Activated CD8-positive, alpha-beta memory T cell treated with anti-CD3 and anti-CD28 coated beads, Interleukin-2, amount 50 U/mL, for 1 hour (primary cell): ENCODE results near the gene CDH3.

Experiments used
- DNase-seq: peaks from one replicate; pipeline ENCODE4 v3.0.0-alpha.2; 2020; ENCODE audit errors: extremely low read depth

The CDH3 gene

GRCh38 chr16:68651136-68651535, 6.0 kb downstream of the CDH3 start:
- no peak for DNase-seq

GRCh38 chr16:68652659-68653058, 7.5 kb downstream of the CDH3 start:
- no peak for DNase-seq

DNA sequence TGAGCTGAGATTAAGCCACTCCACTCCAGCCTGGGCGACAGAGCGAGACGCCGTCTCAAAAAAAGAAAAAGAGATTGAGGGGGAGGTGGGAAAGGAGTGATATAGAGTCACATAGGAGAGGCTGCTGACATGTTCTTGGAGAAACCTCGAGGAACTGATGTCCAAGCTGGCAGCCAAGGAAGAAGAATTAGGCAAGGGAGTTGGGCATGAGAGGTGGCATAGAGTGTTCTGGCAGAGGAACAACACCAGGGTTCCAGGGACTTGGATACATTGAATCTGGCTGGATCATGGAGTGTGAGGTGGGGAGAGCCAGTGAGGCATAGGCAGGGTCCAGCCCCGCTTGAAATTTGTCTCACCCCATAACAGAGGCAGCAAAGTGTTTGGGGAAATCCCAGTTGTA, 10.7 kb downstream of the CDH3 start:
- no peak for DNase-seq

GRCh38 chr16:68656751-68657150, 11.6 kb downstream of the CDH3 start:
- no peak for DNase-seq

DNA sequence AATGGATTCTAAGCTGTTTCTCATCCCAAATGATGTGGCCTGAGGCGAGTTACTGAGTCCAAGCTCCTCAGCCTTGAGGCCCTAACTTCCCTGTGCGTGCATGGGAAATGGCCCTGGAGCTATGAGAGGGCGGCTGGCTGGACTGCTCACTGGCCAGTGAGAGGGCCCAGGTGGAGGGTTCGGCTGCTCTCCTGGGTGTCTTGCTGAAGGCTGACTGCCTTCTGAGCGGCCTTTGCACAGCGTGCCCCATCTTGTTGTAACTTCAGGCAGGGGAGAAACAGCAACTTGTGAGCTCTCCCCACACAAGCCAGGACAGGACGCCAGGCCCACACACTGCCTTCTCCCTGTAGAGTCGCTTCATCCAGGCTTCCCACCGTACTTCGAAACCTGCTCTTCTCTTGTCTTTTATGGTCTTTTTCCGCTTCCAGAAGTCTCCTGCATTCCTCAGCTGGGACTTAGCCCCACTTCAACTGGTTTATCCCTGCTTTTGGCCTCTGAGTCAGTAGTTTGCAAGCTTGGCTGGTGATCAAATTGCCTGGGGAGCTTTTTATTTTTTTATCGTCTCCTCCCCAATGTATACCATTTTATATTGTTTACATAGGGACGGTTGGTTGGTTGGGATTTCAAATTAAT, 13.3 kb downstream of the CDH3 start:
- DNase-seq: no peak

GRCh38 chr16:68658974-68659360, 13.9 kb downstream of the CDH3 start:
- DNase-seq: no peak

- DNase-seq: no peak
Observed at GRCh38 chr16:68659412-68660358, 14.6 kb downstream of the CDH3 start.

DNA sequence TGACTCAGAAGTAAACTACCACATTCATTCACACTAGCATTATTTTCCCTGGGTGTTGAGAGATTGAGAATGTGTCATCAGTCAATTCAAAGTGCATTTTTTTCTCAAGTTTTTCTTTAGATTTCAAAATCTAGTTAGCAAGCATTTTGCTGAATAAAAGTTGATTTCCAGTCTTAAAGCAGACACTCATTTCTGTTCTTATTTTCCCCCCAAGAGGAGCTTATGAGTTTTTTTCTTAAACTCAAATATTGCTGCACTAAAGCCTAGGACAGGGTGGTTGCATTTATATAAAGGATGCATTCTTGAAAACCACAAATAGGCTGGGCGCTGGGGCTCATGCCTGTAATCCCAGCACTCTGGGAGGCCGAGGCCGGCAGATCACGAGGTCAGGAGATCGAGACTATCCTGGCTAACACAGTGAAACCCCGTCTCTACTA, 15.3 kb downstream of the CDH3 start:
- no peak for DNase-seq

DNA sequence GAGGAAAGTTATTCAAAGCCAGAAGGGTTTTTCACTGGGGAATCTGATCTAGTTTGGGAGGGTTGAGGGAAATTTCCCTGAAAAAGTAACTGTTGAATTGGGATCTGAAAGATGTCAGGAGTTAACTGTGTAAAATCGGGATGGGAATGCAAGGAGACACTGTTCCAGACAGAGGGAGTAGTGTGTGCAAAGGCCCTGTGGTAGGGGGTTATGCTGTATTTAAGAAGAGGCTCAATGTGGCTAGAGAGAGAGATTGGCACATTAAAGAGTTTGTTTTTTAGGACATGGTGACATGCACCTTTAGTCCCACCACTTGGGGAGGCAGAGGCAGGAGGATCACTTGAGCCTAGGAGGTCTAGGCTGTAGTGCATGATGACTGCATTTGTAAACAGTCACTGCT, 16.9 kb downstream of the CDH3 start:
- DNase-seq: no peak

DNA sequence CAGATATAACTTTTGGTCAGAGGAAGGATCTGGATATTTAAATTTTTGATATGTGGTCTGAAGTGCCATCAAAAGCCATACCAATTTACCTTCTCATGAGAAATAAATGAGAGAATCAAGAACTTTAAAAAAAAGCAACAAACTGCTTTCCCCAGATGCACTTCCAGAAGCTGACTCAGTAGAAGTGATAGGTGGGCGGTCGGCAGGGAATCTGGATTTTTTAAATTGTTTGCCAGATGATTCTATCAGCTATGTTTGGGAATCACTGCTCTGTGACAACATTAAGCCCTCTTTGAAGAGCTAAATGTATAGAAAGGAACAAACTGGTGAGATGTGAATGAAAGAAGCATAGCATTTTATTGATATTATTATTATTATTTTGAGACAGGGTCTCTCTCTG, 19.2 kb downstream of the CDH3 start:
- no peak for DNase-seq

DNA sequence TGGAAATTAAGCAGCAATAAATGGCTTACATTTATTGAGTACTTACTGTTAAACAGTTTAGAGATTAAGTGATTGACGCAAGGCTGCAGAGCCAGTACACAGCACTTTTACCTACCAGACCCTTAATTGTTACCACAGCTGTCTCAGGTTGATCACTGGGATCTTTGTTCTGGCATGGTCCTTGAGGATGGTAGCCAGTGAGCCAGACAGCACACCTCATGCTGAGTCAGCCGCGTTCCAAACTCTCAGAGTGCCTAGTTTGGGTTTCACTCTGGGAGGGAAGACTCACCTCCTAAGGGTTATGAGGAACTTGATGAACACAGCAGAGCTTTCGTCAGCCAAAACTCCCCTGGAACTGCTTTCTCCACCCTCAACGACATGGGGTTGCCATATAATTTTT, 20.4 kb downstream of the CDH3 start:
- no peak for DNase-seq

DNA sequence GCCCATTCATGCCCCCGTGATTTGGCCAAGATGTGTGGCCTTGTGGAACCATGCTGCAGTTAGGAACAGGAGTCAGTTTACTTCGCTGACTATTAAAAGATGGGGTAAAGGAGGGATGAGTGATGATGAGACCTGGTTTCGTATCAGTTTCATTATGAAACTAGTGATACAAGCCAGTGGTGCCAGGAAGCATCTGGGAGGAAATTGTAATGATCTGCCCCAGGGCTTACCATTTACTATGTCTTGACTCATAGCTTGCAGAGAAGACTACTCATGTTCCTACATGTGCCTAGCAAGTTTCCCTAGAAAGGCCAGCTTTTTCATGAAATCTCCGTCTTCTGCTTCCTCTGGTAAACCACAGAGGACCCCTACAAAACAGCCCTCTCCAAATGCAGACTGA, 23.2 kb downstream of the CDH3 start:
- DNase-seq: no peak

GRCh38 chr16:68676113-68676860, 31.2 kb downstream of the CDH3 start:
- DNase-seq: no peak

DNA sequence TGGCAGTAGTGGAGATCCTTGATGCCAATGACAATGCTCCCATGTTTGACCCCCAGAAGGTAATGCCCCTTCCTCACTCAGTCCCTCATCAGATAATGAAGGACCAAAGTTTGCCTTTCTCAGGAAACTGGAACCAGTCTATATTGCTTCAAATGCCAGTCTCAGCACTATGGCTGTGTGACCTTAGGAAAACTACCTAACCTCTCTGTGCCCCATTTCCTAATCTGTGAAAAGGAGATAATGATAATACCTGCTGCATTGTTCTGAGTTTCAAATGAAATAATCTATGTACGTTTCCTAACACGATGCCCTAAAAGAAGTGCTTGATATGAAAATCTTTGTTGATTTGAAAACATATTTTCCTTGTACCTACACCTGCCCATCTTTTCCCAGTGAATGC, 35.9 kb downstream of the CDH3 start:
- no peak for DNase-seq

GRCh38 chr16:68685685-68686478, 40.8 kb downstream of the CDH3 start:
- no peak for DNase-seq

- no peak for DNase-seq
Observed at GRCh38 chr16:68686905-68687304, 41.8 kb downstream of the CDH3 start.

GRCh38 chr16:68689921-68690320, 44.8 kb downstream of the CDH3 start:
- no peak for DNase-seq

- no peak for DNase-seq
Observed at GRCh38 chr16:68695575-68695974, 50.5 kb downstream of the CDH3 start.

- no peak for DNase-seq
Observed at GRCh38 chr16:68696514-68696913, 51.4 kb downstream of the CDH3 start.

DNA sequence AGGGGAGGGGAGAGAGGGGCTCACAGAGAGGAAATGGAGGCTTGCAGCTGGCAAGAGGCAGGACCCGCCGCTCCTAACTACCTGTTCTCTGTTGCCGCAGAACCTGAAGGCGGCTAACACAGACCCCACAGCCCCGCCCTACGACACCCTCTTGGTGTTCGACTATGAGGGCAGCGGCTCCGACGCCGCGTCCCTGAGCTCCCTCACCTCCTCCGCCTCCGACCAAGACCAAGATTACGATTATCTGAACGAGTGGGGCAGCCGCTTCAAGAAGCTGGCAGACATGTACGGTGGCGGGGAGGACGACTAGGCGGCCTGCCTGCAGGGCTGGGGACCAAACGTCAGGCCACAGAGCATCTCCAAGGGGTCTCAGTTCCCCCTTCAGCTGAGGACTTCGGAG, 53.0 kb downstream of the CDH3 start:
- no peak for DNase-seq

DNA sequence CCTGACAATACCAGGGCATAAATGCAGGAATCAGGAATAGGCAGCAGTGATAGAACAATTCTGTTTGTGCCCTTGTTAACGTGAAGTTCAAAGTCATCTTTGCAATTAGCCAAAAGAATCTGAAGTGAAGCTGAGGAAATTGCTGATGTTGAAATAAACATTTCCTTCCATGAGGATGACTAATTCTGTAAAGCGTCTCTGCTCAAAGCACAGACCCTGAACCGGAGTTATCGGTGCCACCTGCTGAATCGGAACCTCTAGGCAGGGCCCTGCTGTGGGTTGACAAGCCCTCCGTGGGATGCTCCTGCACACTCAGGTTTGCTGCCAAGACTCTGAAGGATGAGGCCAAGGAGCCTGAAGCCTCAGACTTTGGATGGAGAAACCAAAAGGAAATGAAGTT, 55.0 kb downstream of the CDH3 start:
- no peak for DNase-seq

DNA sequence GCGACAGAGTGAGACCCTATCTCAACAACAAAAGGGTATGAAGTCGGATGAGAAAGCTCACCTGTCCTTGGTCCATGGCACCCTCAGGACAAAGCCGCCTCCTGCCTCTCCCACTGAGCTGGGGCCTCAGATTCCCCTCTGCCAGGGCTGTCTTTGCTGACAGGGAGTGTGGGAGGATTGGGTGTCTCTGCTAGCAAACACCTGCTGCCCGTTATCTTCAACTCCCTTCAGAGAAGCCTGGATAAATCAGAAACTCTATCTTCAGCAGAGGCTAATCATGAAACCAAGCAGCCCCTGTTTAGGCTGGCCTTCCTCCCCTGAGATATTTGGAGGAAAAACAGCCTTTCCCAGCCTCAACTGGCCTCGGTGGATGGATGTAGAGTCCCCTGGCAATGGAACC, 55.7 kb downstream of the CDH3 start:
- DNase-seq: no peak
